Stomach (tissue), 9 donors: ENCODE measurements around the gene BRD7. TPM values are rescaled to one million over a fixed set of nuclear protein-coding genes. Genes with fewer than 3 reads are reported as not detected.

Experiments
- DNase-seq, 2 donors: peaks; one replicate each; pipeline versions ENCODE4 v3.0.0 to v3.0.0-alpha.2; 2013 to 2019
- H3K27ac ChIP-seq, 5 donors: fragments of 200-600 bp in 4 of 5; sonication (generic) in 4 of 5; one replicate each; pipeline ENCODE4 v1.5.1; 2013 to 2019; ENCODE audit warnings: mild to moderate bottlenecking in 1 of 5, moderate library complexity in 1 of 5
- H3K27me3 ChIP-seq, 3 donors: fragments of 200-600 bp; sonication (generic); one replicate each; pipeline ENCODE4 v1.5.1; 2017 to 2019; ENCODE audit warnings: mixed run types in 1 of 3
- H3K36me3 ChIP-seq, 4 donors: fragments of 200-600 bp; sonication (generic); 1 replicate in 3 of 4; 2 replicates in 1 of 4; pipeline ENCODE4 v1.5.1; 2016 to 2019
- H3K4me1 ChIP-seq, 4 donors: fragments of 200-600 bp; sonication (generic); one replicate each; pipeline ENCODE4 v1.5.1; 2016 to 2019
- H3K4me3 ChIP-seq, 4 donors: fragments of 200-600 bp; sonication (generic) in 3 of 4; one replicate each; pipeline ENCODE4 v1.5.1; 2016 to 2019; ENCODE audit warnings: mild to moderate bottlenecking in 1 of 4
- H3K9me3 ChIP-seq, 4 donors: fragments of 200-600 bp; sonication (generic); one replicate each; pipeline ENCODE4 v1.5.1; 2016 to 2019
- CTCF ChIP-seq, 7 experiments: fragments of 450-650 bp in 4 of 7; fragments of 200-600 bp in 3 of 7; sonication (generic) in 3 of 7; IDR thresholded peaks; one replicate each; pipeline ENCODE4 v1.5.1; 2016 to 2019; ENCODE audit warnings: antibody characterized with exemption in 7 of 7, control low read depth in 2 of 7, mild to moderate bottlenecking in 1 of 7
- EP300 ChIP-seq: sonication (generic); formaldehyde crosslinking; IDR thresholded peaks from one replicate; pipeline ENCODE4 v1.6.1; 2017; ENCODE audit warnings: antibody characterized with exemption
- POLR2A ChIP-seq, 4 donors: fragments of 450-650 bp; IDR thresholded peaks; one replicate each; pipeline ENCODE4 v1.6.1; 2016; ENCODE audit warnings: antibody characterized with exemption in 4 of 4, control low read depth in 2 of 4, mild to moderate bottlenecking in 1 of 4, moderate library complexity in 1 of 4
- POLR2AphosphoS5 ChIP-seq, 3 donors: sonication (generic); formaldehyde crosslinking; IDR thresholded peaks; one replicate each; pipeline ENCODE4 v1.6.1; 2016; ENCODE audit warnings: antibody characterized with exemption in 3 of 3
- WGBS, 5 donors: extraction: QIAGEN DNeasy Blood & Tissue Kit in 3 of 5; methylation state at CpG; one replicate each; pipeline versions ENCODE4 v1.1.5 to v1.1.7; 2013 to 2018; 5-methylcytosine and 5-hydroxymethylcytosine counted together
- intact Hi-C: fragments of 100-400 bp; cut with DNase I; formaldehyde crosslinking; loops from one replicate; pipeline ENCODE4 v1.15.1; 2023; ENCODE audit warnings: low total_unique reads
- polyA plus RNA-seq, 3 donors: library from polyadenylated mRNA; stranded (reverse); fragments of 200-250 nt; gene quantifications; one replicate each; pipeline ENCODE4 v1.2.3, GENCODE V29; 2013
- total RNA-seq, 5 donors: library from RNA; depleted of rRNA; stranded (reverse); fragments of >200 nt; gene quantifications; one replicate each; pipeline versions ENCODE4 v1.1.0 to v1.2.3, GENCODE V29; 2014 to 2016
- donor health status: healthy with polysubstance abuse.
- donor health status: Bipolar disorder and iron deficiency.
- donor health status: healthy.

BRD7 gene
- total and polyA plus RNA-seq, 8 donors: 9.3 to 71.8 (median 37.3) TPM

- H3K36me3 ChIP-seq: peaks cover 47 to 100% (median 93%) of the 10 kb centered on the region in 4 donors
- DNase-seq: no peak
- H3K27ac ChIP-seq: no peak overlapping the region
- no peaks in the 10 kb centered on the region for H3K4me1 ChIP-seq
- intact Hi-C loops: no loop called here
- no peak overlapping the region for H3K4me3 ChIP-seq
- 59 to 84% (median 77%) methylated on average over 1 of the region's 1 CpG for WGBS, 5 donors
- no peaks in the 10 kb centered on the region for H3K9me3 ChIP-seq
- no peaks in the 10 kb centered on the region for H3K27me3 ChIP-seq
- TF ChIP-seq EP300 (no peak), CTCF (IDR thresholded peaks at IDR 0.05) (no peak)
These were observed 46.5 kb downstream of the BRD7 start for GRCh38 chr16:50322333-50322732.

DNA sequence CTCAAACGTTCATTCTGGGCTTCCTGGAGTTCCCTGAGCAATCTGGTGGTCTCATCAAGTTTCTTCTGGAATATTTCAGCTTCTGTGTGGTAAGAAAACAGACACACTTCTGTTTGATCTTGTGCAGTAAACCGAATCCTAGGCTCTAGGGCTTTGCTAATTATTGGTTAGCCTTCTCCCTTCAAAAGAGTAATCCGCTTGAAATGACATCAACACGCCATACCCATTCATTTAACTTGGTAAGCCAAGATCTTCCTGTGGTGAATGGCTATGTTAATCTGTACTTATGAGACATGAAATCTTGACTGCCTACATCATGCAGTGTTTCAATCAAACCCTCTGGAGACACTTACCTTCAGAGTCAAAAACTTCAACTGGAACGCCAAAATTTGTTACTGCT lies 48.5 kb downstream of the BRD7 start:
- no peaks in the 10 kb centered on the region for H3K9me3 ChIP-seq
- no peaks in the 10 kb centered on the region for H3K27me3 ChIP-seq
- H3K4me3 ChIP-seq: no peak overlapping the region
- no peak overlapping the region for H3K27ac ChIP-seq
- 84 to 92% (median 91%) methylated on average over 5 of the region's 5 CpGs for WGBS, 5 donors
- DNase-seq: no peak
- H3K36me3 ChIP-seq: peaks cover 60 to 100% (median 99%) of the 10 kb centered on the region in 4 donors
- intact Hi-C loops: no loop called here
- TF ChIP-seq POLR2AphosphoS5 (IDR thresholded peaks at IDR 0.05) (no peak), POLR2A (IDR thresholded peaks at IDR 0.05) (no peak)
- H3K4me1 ChIP-seq: peaks cover 0 to 10% (median 4%) of the 10 kb centered on the region in 4 donors

DNA sequence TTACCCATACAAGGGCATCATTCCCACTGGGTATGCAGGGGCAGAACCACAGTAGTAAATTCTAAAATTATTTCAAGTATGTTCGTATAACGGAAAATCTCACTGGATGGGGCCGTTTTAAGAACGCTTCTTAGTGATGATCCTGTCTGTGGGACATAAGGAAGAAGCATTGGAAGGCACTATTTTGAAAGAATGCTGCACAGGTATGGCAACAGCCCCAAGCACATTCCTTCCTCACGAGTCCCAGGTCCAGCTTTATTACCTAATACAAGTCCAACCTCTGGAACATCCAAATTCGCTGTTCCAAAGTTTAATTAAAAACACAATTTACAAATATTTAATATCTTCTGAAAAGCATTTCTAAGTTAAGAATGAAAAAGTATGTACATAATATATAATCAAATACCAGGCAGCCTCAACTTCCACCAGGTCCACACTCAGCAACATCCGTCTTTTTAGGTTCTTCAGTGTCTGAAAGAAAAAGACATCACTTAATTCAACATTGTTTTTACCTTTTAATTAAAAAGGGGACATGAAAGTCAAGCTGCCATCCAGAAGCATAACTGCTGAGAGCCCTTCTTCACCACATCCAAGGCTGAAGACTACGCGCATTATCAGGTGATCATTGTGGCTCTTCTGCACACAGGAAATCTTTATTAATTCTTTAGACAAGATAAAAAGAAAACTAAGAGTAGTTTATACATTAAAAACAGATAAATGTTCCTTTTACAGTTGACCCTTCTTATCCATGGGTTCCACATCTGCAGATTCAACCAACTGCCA lies 49.8 kb downstream of the BRD7 start:
- intact Hi-C loops: no loop called here
- Histone ChIP-seq H3K9me3 (no peaks in the 10 kb centered on the region), H3K36me3 (peaks cover 59 to 100% (median 99%) of the 10 kb centered on the region in 4 donors), H3K4me1 (peaks cover 0 to 20% (median 9%) of the 10 kb centered on the region in 4 donors), H3K4me3 (no peak overlapping the region), H3K27me3 (no peaks in the 10 kb centered on the region), H3K27ac (no peak overlapping the region)
- DNase-seq: no peak
- WGBS, 5 donors: 91 to 94% (median 92%) methylated on average over 9 of the region's 9 CpGs
- TF ChIP-seq EP300 (no peak), POLR2A (IDR thresholded peaks at IDR 0.05) (no peak), POLR2AphosphoS5 (IDR thresholded peaks at IDR 0.05) (no peak), CTCF (IDR thresholded peaks at IDR 0.05) (no peak)

DNA sequence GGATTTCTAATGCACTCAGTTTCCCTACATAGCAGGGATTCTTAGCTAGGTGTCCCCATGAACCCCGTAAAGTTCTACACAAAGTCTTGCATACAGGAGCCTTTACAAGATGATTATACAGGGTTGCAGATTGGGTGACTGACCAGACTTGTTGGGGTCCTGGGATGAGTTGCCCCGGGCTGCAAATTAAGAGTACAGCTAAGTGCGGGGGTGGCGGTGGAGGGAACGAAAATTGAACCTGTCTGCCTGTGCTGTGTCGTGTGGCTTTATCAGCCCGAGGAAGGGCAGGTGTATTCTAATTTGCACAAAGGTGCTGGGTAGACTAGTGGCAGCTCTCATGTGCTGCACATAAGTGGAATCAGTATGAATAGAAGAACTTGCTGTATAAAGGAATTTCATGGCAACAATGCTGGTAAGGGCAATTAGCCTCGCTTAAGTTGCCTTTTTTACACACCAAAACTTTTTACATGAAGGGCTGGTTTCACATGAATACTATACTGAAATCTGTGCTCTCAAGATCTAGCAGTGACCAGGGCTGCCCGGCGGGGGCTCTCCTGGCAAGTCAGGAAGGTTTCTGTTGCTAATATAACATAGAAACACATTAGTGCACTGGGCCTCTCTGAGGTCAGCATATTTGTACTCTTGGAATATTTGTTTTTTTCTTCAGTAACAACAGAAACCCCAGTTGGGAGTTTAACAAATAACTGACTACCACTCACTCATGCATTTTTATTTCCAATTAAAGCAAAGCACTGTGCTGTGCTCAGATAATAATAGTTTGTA lies 51.7 kb downstream of the BRD7 start:
- intact Hi-C loops: no loop called here
- no peak for DNase-seq
- peaks cover 0 to 28% (median 11%) of the 10 kb centered on the region in 4 donors for H3K4me1 ChIP-seq
- no peak overlapping the region for H3K4me3 ChIP-seq
- 81 to 87% (median 85%) methylated on average over 10 of the region's 10 CpGs for WGBS, 5 donors
- H3K9me3 ChIP-seq: no peaks in the 10 kb centered on the region
- no peaks in the 10 kb centered on the region for H3K27me3 ChIP-seq
- peaks cover 64 to 100% (median 100%) of the 10 kb centered on the region in 4 donors for H3K36me3 ChIP-seq
- peak overlapping the region in 1 of 5 donors; percentile 71 for H3K27ac ChIP-seq
- TF ChIP-seq EP300 (no peak), CTCF (IDR thresholded peaks at IDR 0.05) (no peak), POLR2A (IDR thresholded peaks at IDR 0.05) (no peak), POLR2AphosphoS5 (IDR thresholded peaks at IDR 0.05) (no peak)
